ENCODE measurements around the gene PUS10. TPM values are rescaled to one million over a fixed set of nuclear protein-coding genes. Genes with fewer than 3 reads are reported as not detected.
"Not testable (repeated sequence)": the region's sequence is repeated elsewhere in the genome, so short reads cannot be mapped to it uniquely, and the experiment has no call there.

The PUS10 gene
- total RNA-seq, 1 experiment from 2014 or later: 3.3 TPM

DNA sequence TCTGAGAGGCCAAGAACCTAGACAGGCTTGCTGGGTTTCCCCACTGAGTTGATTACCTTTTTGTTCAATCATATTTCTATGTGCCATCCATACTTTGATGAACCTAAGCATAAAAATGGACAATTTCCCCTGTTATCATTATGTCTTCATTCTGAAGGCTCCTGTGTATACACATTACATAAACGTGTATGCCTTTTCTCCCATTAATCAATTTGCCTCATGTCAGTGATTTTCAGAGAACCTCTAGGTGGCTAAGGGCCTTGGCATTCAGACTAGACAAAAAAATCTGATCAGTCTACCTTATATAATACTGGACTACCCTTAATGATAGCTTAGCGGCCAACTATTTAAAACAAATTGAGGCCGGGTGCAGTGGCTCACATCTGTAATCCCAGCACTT lies 4.7 kb downstream of the PUS10 start:
- no peak for DNase-seq (ENCODE audit: low read depth)

DNA sequence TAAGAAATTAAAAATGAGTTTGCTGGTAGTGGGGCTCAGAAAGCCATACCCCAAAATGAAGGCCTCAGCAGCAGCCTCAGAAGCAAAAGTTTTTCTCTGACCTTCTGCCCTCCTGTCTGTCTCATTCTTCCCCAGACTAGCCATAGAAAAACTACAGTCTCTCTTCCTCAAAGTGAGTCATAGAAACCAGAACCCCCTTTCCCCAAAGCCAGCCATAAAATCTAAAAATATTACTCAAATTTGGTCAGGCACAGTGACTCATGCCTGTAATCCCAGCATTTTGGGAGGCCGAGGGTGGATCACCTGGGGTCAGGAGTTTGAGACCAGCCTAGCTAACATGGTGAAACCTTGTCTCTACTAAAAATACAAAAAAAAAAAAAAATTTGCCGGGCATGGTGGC lies 5.8 kb downstream of the PUS10 start:
- DNase-seq (ENCODE audit: low read depth): peak; percentile 84

DNA sequence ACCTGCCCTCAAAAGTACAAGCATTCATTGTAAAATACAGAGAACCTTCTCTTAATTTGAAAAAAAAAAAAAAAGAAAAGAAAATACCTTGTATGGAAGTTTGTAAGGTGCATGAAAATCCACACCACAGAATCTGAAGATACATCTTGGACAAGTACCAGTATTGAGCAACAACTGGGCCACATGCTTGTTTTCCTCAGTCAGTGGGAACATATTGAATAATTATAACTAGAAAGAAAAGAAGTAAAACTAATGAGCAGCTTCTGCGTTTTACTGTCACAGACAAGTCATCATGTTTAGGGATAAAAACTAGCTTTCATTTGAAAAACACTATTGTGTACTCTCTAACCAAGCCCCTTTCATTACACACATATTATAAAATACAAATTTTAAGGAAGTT lies 6.4 kb downstream of the PUS10 start:
- DNase-seq (ENCODE audit: low read depth): no peak

DNA sequence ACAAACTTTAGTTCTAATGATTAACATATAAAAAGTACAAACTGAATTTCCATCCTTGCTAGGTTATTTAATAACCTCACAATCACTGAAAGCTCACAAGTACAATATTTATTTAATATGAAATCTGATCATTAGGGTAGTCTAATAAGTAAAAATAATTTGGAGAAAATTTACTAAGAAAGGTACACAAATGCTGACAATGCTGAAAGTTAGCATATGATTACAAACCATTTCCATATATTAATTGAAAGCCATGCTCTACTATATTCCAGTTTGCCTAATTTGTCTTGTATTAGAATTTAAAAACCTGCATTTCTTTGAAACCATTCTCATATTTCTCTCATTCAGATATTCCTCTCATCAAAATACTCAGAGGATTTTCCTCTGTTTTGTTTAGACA lies 8.7 kb downstream of the PUS10 start:
- no peak for DNase-seq (ENCODE audit: low read depth)

DNA sequence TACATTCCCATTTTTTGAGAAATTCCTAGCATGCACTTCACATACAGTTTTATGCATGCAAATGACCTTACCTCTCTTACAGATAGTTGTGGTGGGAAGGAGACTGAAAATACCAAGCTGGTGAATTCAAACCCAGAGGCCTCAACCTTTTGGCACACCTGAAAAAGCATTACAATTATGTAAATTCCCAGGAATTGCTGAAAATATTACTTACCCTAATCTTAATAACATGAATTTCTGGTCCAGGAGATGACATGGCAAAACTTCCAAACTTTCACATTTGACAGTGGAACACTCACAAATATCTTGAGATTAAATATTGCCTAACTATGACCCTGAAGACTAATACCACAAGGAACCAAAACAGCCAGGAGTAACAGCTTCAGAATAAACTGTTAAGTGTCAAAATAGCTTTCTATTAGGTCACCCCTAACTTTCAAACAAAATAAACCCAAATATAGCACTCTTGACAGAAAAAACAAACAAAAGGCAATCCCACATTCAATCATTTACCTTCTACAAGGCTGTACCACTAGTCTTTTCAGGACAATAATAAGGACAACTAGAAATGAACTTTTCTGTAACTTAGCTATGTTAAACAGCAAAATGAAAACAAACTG lies 11.5 kb downstream of the PUS10 start:
- no peak for DNase-seq (ENCODE audit: low read depth)

DNA sequence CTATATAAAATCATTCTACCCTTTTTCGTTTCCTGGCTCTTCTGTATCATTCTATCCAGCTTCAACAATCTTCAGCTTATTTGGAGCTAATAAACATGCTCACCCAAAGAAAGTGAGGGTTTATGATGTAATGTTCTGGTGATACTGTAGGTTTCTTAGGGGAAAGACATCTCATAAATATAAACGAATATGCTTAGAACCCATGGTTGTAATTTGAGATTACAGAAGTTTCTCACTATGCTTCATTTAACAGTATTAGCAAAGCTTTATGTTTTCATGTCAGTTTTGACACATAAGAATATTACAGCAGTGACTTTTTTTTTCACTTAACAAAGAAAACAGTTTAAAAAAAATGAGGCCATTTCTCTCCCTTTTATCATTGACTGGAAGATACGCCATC lies 12.3 kb downstream of the PUS10 start:
- no peak for DNase-seq (ENCODE audit: low read depth)

DNA sequence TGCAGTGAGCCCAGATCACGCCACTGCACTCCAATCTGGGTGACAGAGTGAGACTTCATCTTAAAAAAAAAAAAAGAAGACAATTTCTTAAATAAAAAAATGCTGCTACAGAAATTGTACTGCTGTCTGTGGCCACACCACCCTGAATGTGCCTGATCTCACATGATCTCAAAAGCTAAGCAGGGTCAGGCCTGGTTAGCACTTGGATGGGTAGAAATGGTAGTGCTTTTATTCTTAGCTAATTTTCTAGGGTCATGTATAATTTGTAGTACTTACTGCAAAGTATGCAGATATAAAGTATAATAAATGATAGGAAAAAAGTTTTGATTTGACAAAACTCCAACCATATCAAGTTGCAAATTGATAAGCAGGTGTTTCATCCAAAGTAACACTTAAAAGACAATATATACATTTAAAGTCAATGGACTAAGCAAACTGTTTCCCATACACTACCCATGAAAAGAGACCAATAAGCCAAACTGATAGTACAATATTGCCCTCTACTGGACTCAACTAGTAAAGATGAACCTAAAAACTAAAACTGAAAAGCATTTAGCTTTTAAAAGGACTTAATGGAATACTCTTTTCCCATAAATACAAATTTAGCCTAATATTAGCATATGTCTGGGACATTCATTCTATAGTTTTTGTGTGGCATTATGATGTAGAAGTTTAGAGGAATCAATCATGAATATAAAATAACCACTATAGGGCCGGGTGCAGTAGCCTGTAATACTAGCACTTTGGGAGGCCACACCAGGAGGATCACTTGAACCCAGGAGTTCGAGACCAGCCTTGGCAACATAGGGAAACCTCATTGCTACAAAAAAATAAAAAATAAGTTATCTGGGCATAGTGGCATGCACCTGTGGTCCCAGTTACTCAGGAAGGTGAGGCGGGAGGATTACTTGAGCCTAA lies 19.2 kb downstream of the PUS10 start:
- peak; percentile 37 for DNase-seq (ENCODE audit: low read depth)

DNA sequence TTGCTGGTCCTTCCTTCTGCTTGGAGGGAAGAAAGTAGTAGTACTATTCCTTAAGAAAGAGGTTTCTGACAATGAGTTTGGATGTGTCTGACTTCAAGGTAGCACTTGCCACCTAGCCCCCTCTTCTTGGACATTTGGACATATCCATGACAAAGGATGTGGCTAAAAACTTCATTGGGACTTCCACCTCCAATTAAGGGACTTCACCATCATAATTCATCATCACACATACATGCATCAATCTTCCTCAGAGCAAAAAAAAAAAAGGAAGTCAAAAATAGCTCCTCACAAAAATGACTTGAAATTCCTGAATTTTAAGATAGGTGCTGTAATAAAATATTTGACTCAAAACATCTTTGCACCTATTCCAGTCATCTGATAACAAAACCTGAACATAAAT lies 23.9 kb downstream of the PUS10 start:
- DNase-seq (ENCODE audit: low read depth): no peak

DNA sequence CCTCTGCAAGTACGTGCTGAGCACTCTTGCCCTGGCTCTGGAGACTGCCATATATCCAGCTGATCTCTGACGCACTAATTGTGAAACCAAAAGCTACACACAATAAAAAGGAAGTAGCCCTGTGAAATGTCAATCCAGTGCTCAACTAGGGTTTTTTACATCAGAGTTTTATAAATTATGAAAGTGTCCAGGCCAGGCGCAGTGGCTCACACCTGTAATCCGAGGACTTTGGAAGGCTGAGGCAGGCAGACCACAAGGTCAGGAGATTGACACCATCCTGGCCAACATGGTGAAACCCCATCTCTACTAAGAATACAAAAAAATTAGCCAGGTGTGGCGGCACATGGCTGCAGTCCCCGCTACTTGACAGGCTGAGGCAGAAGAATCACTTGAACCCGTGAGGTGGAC lies 25.1 kb downstream of the PUS10 start:
- DNase-seq (ENCODE audit: low read depth): no peak

DNA sequence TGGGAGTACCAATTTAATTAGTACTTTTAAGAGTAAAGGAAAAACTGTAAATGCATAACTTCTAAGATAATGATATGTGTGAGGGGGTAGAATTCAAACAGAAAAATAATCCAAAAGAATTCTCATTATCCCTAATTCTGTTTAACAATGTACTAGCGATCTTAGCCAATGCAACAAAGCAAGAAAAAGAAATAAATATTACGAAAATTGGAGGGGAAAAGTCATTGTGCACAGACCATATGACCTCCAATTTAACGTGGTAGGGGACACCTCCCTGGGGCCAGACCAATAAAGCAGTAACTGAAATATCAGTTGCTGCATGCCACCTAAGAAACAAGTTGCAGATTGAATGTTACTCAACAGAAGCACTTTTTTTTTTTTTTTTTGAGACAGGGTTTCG lies 26.4 kb downstream of the PUS10 start:
- no peak for DNase-seq (ENCODE audit: low read depth)

DNA sequence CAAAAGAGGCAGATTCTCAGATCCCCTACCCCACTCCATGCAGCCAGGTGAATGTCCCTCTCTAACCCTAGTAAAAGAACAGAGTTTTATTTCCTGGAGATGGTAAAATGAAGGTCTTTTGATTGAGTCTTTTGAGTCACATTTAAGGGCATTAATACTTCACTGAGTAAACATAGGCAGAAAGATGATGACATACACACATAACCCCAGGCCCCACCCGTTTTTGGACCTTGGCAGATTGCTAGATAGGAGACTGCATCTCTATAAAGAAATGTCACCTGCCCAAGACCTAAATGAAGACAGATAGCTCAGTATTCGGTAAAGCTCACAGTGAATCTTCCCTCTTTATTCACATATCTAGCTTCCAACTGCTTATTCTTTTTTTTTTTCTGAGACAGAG lies 28.8 kb downstream of the PUS10 start:
- DNase-seq (ENCODE audit: low read depth): no peak

DNA sequence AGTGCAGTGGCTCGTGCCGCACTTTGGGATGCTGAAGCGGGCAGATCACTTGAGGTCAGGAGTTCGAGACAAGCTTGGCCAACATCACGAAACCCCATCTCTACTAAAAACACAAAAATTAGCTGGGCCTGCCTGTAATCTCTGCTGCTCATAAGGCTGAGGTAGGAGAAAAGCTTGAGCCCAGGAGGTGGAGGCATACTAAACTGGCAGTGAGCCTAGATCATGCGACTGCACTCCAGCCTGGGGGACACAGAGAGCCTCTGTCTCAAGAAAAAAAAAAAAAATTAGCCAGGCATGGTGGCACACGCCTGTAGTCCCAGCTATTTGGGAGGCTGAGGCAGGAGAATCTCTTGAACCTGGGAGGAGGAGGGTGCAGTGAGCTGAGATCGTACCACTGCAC lies 30.4 kb downstream of the PUS10 start:
- DNase-seq (ENCODE audit: low read depth): not testable (repeated sequence)

DNA sequence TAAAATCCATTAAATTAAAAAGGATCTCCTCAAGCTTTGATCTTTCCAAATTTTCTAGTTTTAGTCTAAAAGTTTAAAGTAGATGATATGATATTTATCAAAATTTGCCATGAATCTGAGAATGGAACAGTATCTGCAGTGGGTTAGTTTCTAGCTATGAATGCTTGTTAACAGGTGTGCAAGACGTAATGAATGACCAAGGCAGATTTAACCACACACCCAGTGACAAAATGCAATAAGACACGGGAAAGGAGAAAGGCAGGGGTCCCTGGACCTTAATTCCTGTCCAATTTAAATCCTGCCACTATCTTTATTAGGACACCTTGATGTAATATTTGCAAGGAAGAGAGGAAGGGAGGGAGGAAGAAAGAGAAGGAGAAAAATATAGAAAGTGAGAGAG lies 31.0 kb downstream of the PUS10 start:
- DNase-seq (ENCODE audit: low read depth): no peak

DNA sequence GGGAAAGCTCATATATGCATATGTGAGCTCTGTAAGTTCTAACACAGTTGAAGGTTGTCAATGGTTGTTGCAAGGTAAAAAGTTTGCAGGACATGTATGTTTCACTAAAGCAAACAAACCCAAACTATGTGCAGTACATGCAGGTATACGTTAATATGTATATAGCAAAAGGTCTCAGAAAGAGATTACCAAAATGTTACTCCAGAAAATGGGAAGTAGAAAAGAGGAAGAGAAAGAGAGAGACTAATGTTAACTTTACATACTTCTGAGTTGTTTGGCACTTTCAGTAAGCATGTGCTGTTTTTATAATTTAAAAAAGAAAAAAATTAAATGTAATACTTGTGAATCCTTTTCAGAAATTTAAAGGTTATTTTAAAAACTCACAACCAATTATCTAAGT lies 33.3 kb downstream of the PUS10 start:
- no peak for DNase-seq (ENCODE audit: low read depth)

DNA sequence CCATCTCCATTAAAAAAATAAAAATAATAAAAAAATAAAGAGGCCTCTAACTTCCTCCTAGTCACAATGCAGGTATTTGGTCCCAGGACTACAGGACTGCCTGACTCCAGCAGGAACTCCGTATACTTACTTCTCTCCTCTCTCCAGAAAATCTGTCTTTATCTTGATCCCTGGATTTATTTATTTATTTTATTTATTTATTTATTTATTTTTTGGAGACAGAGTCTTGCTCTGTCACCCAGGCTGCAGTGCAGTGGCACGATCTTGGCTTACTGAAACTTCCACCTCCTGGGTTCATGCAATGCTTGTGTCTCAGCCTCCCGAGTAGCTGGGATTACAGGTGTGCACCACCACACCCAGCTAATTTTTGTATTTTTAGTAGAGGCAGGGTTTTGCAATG lies 36.0 kb downstream of the PUS10 start:
- DNase-seq (ENCODE audit: low read depth): not testable (repeated sequence)

DNA sequence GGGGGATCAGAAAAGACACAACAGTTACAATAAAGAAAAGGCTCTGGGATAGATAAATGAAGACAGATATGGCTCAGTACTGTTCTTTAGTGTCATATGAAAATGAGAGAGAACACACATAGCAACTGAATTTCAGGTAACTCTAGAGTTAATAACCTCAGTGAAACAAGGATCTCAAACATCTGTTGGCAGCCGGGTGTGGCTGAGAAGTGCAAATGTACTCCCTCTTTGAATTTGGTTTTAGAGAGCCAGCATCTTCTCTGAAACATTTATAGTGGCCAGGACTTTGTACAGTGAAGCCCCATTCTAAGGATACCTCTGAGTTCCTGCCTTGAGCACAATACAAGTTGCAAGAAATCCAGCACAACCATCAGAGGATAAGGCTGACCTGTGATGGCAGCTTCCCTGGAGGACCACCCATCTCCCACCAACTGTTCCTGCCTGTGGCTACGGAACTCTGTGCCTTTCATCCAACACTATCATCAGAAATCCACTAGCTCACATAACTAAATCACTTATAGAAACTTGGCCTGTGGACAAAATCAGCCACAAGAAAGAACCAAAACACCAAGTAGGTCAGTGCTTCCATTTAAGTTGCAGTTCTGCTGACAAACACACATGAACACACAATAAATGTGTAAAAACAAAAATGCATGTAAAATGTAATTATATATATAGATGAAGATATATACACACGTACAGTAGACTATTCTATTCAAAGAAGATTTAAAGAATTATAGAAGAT lies 37.8 kb downstream of the PUS10 start:
- DNase-seq (ENCODE audit: low read depth): no peak

DNA sequence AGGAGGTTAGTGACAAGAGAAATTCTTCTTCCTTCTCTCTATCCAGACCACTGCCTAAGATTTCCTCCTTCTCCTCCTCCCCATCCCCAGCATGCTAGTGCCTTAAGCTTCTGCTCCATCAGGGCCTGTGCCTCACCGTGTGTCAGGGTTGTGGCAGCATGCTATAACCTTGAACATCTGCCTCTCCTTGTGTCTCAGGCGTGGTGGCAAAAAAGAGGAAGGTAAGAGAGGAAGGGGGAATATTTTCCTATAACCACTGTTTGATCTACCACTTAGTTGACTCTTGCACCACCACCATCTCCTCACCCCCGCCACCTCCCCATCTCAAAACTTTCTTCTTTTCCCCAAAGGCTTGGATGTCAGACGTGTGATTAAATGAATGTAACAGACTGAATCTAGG lies 38.8 kb downstream of the PUS10 start:
- DNase-seq (ENCODE audit: low read depth): no peak

DNA sequence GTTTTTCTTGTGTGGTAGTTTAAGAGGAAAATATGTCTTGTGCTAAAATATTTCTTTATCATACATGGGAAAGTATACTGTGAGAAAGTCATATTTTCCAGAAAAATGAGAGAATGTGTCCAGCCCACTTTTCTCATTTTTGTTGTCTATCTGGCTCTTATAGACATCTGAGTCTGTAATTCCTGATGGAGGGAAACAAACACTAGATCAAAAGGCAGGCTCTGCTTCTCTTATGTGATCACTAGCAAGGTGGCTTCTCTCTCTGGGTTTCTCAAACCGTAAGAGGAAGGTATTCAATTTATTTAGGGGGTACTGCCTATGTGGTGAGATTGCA lies 40.5 kb downstream of the PUS10 start:
- DNase-seq (ENCODE audit: low read depth): no peak

DNA sequence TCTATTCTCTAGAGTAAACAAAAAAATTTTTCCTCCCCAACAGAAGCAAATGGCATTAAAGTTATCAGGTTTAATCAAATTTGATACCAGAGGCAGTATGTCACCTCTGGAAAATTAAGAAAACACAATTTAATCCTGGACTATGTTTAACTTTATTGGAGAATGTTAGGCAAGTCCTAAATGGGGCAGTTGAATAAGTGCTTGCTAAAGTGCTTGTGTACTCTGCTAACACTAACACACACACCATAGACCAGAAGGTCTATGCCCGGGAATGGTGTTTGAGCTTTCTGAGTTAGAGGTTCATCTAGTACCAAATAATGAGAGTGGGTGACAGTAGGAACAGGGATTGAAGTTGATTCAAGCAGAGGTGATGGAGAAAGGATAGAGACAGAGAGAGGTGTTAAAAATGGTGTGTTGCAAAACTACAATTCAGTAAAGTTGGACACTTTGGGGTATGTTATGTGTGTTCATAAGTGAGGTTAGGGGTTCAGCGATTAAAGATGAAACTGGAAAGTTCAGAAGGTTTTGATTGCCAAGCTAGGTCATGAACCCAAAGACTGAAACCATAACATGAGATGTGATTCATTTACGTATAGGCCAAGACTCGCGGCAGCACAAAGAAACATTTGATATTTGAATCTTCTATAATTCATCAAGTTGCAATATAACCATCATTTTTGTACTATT lies 41.0 kb downstream of the PUS10 start:
- no peak for DNase-seq (ENCODE audit: low read depth)

DNA sequence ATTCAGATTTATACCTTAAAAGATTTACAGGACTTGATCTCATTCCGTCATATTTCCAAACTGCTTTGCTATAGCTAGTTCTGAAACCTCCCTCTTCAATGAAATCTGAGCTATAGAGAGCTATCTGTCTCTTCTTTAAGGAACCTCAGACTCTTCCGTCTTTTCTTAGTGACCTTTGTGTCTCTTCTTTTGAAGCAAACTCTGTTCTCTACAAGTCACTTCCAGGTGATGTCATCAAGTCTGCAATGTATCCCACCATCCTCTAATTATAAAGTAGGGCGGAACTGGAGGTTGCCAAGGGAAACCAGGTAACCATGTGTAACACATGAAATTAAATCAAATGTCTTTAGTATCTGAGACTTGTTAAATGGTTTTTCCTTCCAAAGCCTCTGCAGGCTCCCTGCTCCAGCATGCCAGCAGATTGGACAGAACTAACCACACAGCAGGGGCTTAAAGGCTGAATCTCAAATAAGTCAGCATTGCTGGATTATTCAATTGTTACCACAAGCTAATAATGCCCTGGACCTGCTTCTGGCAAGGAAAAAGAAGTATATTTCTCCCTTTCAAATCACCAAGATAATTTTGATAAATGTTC lies 41.7 kb downstream of the PUS10 start:
- DNase-seq (ENCODE audit: low read depth): no peak

DNA sequence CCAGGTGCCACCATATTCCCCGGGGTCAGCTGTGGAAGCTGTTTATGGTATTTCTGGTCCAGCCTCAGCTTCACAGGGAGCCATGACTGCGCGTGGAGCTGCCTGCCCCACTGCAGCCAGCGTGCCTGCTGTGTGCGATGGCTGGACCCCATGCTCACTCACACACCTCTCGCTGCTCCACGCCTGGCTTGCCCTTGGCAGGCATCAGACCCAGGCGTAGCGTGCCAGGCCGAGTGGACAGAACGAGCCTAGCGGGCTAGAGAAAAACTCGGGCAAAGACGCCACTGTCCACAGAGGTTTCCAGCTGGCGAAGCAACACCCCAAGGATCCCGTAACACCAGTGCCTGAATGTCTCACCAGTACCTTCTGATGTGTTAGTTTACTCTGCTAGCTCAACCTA lies 43.4 kb downstream of the PUS10 start:
- DNase-seq (ENCODE audit: low read depth): no peak
